GM12878 (cell line): ENCODE results near the gene USE1. TPM values are rescaled to one million over a fixed set of nuclear protein-coding genes. Genes with fewer than 3 reads are reported as not detected.

Experiments
- ATAC-seq: fragments of 200-7000 bp; cut with Tn5 transposase; 3 replicates; pipeline ENCODE4 v1.9.1; 2020; ENCODE audit warnings: mild to moderate bottlenecking, moderate library complexity
- BruUV-seq: library from RNA; stranded (reverse); fragments of 400-500 nt; replicated peaks from 2 replicates; lab custom pipeline; 2021; lab: Mats Ljungman, UMichigan
- CTCF ChIA-PET: fragments of 300-600 bp; sonication (Branson Sonifier 250); formaldehyde crosslinking; extraction: SDS; loops from one replicate; lab custom pipeline; 2021; ENCODE audit warnings: inconsistent platforms; lab: Yijun Ruan, JAX
- POLR2A ChIA-PET: fragments of 350-600 bp; formaldehyde crosslinking; extraction: SDS; loops from one replicate; lab custom pipeline; 2021; ENCODE audit warnings: inconsistent platforms; lab: Charles Lee
- RAD21 ChIA-PET: fragments of 300-600 bp; sonication (Branson Sonifier 250); formaldehyde crosslinking; loops from one replicate; lab custom pipeline; 2023; ENCODE audit warnings: antibody characterized with exemption; ENCODE audit not compliant: unreplicated experiment; lab: Charles Lee
- SMC1A ChIA-PET: fragments of 300-600 bp; sonication (Branson Sonifier 250); formaldehyde crosslinking; loops from one replicate; lab custom pipeline; 2023; ENCODE audit not compliant: unreplicated experiment, uncharacterized antibody; lab: Charles Lee
- DNase-seq: peaks from one replicate; pipeline ENCODE4 v3.0.0-alpha.2; 2011; ENCODE audit warnings: low read depth, low spot score
- FAIRE-seq: peaks from 3 replicates; lab custom pipeline; 2011; peaks lifted over from hg19 to GRCh38; lab: Jason Lieb, UNC
- H2AFZ ChIP-seq: 2 replicates; pipeline ENCODE4 v1.6.0; 2011; ENCODE audit warnings: low read depth, low read length, control low read depth; ENCODE audit not compliant: control insufficient read depth
- H3K27ac ChIP-seq: 2 replicates; pipeline ENCODE4 v1.5.1; 2011; ENCODE audit warnings: control low read depth; ENCODE audit not compliant: control insufficient read depth, insufficient read depth
- H3K27me3 ChIP-seq, 2 experiments: replicated peaks in 1 of 2; 2 replicates each; pipeline versions ENCODE4 v1.6.0 to v1.6.1; 2011; ENCODE audit warnings: low read length in 1 of 2; ENCODE audit not compliant: control insufficient read depth in 2 of 2, insufficient read depth in 2 of 2
- H3K36me3 ChIP-seq, 2 experiments: 2 replicates each; pipeline ENCODE4 v1.5.1; 2011; ENCODE audit warnings: low read length in 1 of 2; ENCODE audit not compliant: control insufficient read depth in 2 of 2, insufficient read depth in 2 of 2
- H3K4me1 ChIP-seq: 2 replicates; pipeline ENCODE4 v1.6.1; 2011; ENCODE audit warnings: mild to moderate bottlenecking, low read length, moderate library complexity, mixed read lengths; ENCODE audit not compliant: control insufficient read depth, insufficient read depth
- H3K4me2 ChIP-seq: 2 replicates; pipeline ENCODE4 v1.6.0; 2011; ENCODE audit warnings: control low read depth; ENCODE audit not compliant: control insufficient read depth, insufficient read depth
- H3K4me3 ChIP-seq: fragments of 200-600 bp; sonication (generic); 2 replicates; pipeline ENCODE4 v1.5.1; 2016
- H3K79me2 ChIP-seq: 2 replicates; pipeline ENCODE4 v1.6.0; 2011; ENCODE audit warnings: low read length; ENCODE audit not compliant: control insufficient read depth, insufficient read depth
- H3K9ac ChIP-seq: 2 replicates; pipeline ENCODE4 v1.8.0; 2011; ENCODE audit warnings: low read length, control low read depth, mixed read lengths; ENCODE audit not compliant: control insufficient read depth, insufficient read depth
- H3K9me3 ChIP-seq: replicated peaks from 3 replicates; pipeline ENCODE4 v1.5.1; 2011; ENCODE audit warnings: mild to moderate bottlenecking, low read length; ENCODE audit not compliant: control insufficient read depth, insufficient read depth
- H4K20me1 ChIP-seq: 2 replicates; pipeline ENCODE4 v1.6.0; 2011; ENCODE audit not compliant: control insufficient read depth, insufficient read depth
- CBX5 ChIP-seq: sonication (generic); IDR thresholded peaks from 2 replicates; pipeline ENCODE4 v1.6.1; 2016; ENCODE audit warnings: low read depth, moderate library complexity, mild to moderate bottlenecking, inconsistent platforms
- CEBPZ ChIP-seq: fragments of 150-350 bp; IDR thresholded peaks from 2 replicates; pipeline ENCODE4 v1.6.1; 2016; ENCODE audit warnings: low read depth, low read length
- ESRRA ChIP-seq: IDR thresholded peaks from 2 replicates; pipeline ENCODE4 v1.6.1; 2012; ENCODE audit warnings: mild to moderate bottlenecking, low read length, improper control_type of control experiment
- KDM1A ChIP-seq: fragments of 200-600 bp; sonication (generic); IDR thresholded peaks from 2 replicates; pipeline ENCODE4 v1.6.1; 2016; ENCODE audit warnings: borderline replicate concordance
- KLF5 ChIP-seq: fragments of 450-650 bp; IDR thresholded peaks from 2 replicates; pipeline ENCODE4 v1.6.1; 2014; ENCODE audit warnings: mild to moderate bottlenecking; ENCODE audit not compliant: partially characterized antibody
- MEF2B ChIP-seq: fragments of 450-650 bp; IDR thresholded peaks from 2 replicates; pipeline ENCODE4 v1.6.1; 2018; ENCODE audit warnings: mild to moderate bottlenecking, moderate library complexity; ENCODE audit not compliant: partially characterized antibody, poor library complexity, severe bottlenecking
- NR2C1 ChIP-seq: fragments of 450-650 bp; IDR thresholded peaks from 2 replicates; pipeline ENCODE4 v1.6.1; 2017; ENCODE audit warnings: antibody characterized with exemption, mild to moderate bottlenecking, moderate library complexity
- POLR2AphosphoS2 ChIP-seq: IDR thresholded peaks from 2 replicates; pipeline ENCODE4 v1.6.1; 2011; ENCODE audit warnings: low read depth, mild to moderate bottlenecking, low read length, improper control_type of control experiment, moderate library complexity
- POLR2AphosphoS5 ChIP-seq: IDR thresholded peaks from 2 replicates; pipeline ENCODE4 v1.6.1; 2011; ENCODE audit warnings: mild to moderate bottlenecking, low read length, inconsistent platforms
- RB1 ChIP-seq: fragments of 450-650 bp; formaldehyde crosslinking; IDR thresholded peaks from 2 replicates; pipeline ENCODE4 v1.6.1; 2017; ENCODE audit warnings: mild to moderate bottlenecking, borderline replicate concordance
- RBBP5 ChIP-seq: fragments of 200-600 bp; sonication (generic); conservative IDR thresholded peaks from 2 replicates; pipeline ENCODE4 v1.6.1; 2016
- WGBS: methylation state at CpG from one replicate; pipeline ENCODE4 v1.1.6; 2016; ENCODE audit warnings: low lambda C conversion rate; ENCODE audit not compliant: insufficient replicate concordance, insufficient coverage; ENCODE audit errors: missing lambda C conversion rate; 5-methylcytosine and 5-hydroxymethylcytosine counted together
- in situ Hi-C: fragments of 300-500 bp; cut with MboI; formaldehyde crosslinking; loops from 9 replicates; pipeline ENCODE4 v1.14.3; 2018; ENCODE audit warnings: mixed read lengths
- intact Hi-C: fragments of 100-400 bp; cut with micrococcal nuclease; formaldehyde crosslinking; loops from one replicate; pipeline ENCODE4 v1.14.2; 2022; ENCODE audit not compliant: unreplicated experiment
- polyA plus RNA-seq, 11 experiments: library from polyadenylated mRNA; depleted of rRNA in 4 of 11; unstranded in 6 of 11; stranded (reverse) in 5 of 11; fragments of >200 nt; fragmentation: Nextera tagmentation in 4 of 11; fragmentation: Illumina TruSeq in 1 of 11; extraction: Ambion mirVana in 4 of 11; extraction: Trizol in 1 of 11; gene quantifications; 1 replicate in 1 of 11; 2 replicates in 10 of 11; pipeline versions ENCODE4 v1.2.1 to v1.2.3, GENCODE V29; 2011 to 2016; ENCODE audit warnings: inconsistent platforms in 2 of 11, missing spikeins in 2 of 11, low read depth in 1 of 11
- total RNA-seq, 4 experiments: library from RNA; depleted of rRNA in 3 of 4; stranded (reverse); fragments of >200 nt in 3 of 4; fragmentation: Illumina TruSeq in 1 of 4; extraction: Trizol in 1 of 4; gene quantifications; 2 replicates each; pipeline versions ENCODE4 v1.2.1 to v1.2.3, GENCODE V29; 2013 to 2021
- TF ChIP-seq, protein P1 (sequence below): fragments of 450-650 bp; formaldehyde crosslinking; IDR thresholded peaks from 2 replicates; pipeline ENCODE4 v1.4.0; 2022; ENCODE audit warnings: mild to moderate bottlenecking, moderate library complexity
- TF ChIP-seq, protein P2 (sequence below): fragments of 450-650 bp; formaldehyde crosslinking; IDR thresholded peaks from 2 replicates; pipeline ENCODE4 v1.5.0; 2022; ENCODE audit warnings: mild to moderate bottlenecking, missing genetic modification characterization

Gene USE1
- total and polyA plus RNA-seq, 10 of the 15 experiments (the other 5 are each of a cell fraction or from before 2014, with no cell fraction given), result 9.7 to 24.0 (median 16.1) TPM

GRCh38 chr19:17243211-17243829, 28.2 kb downstream of the USE1 start:
- H3K4me1 ChIP-seq, result peaks cover 14% of the 10 kb centered on the region
- ChIA-PET RAD21 (interaction anchor here (0.8 to 1.4 kb wide), 4 partner anchors 17 to 170 kb away, joined by 3 to 5 read pairs (median 4); partner anchors contain the start of gene OCEL1), POLR2A (interaction anchor here (0.6 to 1.3 kb wide), 5 partner anchors 9 to 28 kb away, joined by 3 to 4 read pairs (median 3); partner anchors contain the start of genes BABAM1 and USE1), SMC1A (interaction anchor here (0.9 to 2.0 kb wide), 4 partner anchors 9 to 162 kb away, joined by 3 to 6 read pairs (median 4); partner anchors contain the start of gene USE1), CTCF (interaction anchor here (0.7 to 2.9 kb wide), 8 partner anchors 8 to 176 kb away, joined by 3 to 16 read pairs (median 4); partner anchors contain the start of gene BABAM1)
- in situ Hi-C loops, result no loop called here
- TSS peak; percentile 54 for BruUV-seq
- intact Hi-C loops, result no loop called here
- no peak overlapping the region for H2AFZ ChIP-seq
- no peak for FAIRE-seq
- H3K27ac ChIP-seq, result no peak overlapping the region
- H3K4me3 ChIP-seq, result peak overlapping the region; percentile 70; the same call in 1 of the 2 replicates
- no peak for DNase-seq
- no peak overlapping the region; the same call in 1 of the 2 replicates for H3K4me2 ChIP-seq
- peaks cover 7% of the 10 kb centered on the region for H3K79me2 ChIP-seq
- H3K36me3 ChIP-seq, result peaks cover 0 to 2% of the 10 kb centered on the region in 2 experiments; a peak in 1 of 4 replicates
- H3K27me3 ChIP-seq, result no peaks in the 10 kb centered on the region
- no peaks in the 10 kb centered on the region for H3K9me3 ChIP-seq
- H4K20me1 ChIP-seq, result no peaks in the 10 kb centered on the region
- H3K9ac ChIP-seq, result no peak overlapping the region
- ATAC-seq, result no peak
- WGBS, result 66% methylated on average over 7 of the region's 8 CpGs
- TF ChIP-seq NR2C1 (no peak), CEBPZ (no peak), KDM1A (no peak), ESRRA (no peak), RB1 (no peak), RBBP5 (no peak), KLF5 (no peak), POLR2AphosphoS5 (no peak), CBX5 (no peak), MEF2B (no peak), POLR2AphosphoS2 (no peak)
- TF ChIP-seq, protein P1, sequence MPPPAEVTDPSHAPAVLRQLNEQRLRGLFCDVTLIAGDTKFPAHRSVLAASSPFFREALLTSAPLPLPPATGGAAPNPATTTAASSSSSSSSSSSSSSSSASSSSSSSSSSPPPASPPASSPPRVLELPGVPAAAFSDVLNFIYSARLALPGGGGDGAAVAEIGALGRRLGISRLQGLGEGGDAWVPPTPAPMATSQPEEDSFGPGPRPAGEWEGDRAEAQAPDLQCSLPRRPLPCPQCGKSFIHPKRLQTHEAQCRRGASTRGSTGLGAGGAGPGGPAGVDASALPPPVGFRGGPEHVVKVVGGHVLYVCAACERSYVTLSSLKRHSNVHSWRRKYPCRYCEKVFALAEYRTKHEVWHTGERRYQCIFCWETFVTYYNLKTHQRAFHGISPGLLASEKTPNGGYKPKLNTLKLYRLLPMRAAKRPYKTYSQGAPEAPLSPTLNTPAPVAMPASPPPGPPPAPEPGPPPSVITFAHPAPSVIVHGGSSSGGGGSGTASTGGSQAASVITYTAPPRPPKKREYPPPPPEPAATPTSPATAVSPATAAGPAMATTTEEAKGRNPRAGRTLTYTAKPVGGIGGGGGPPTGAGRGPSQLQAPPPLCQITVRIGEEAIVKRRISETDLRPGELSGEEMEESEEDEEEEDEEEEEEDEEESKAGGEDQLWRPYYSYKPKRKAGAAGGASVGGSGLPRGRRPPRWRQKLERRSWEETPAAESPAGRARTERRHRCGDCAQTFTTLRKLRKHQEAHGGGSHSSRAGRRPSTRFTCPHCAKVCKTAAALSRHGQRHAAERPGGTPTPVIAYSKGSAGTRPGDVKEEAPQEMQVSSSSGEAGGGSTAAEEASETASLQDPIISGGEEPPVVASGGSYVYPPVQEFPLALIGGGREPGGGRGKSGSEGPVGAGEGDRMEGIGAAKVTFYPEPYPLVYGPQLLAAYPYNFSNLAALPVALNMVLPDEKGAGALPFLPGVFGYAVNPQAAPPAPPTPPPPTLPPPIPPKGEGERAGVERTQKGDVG (CRISPR knock-in tag), result no peak
- TF ChIP-seq, protein P2, sequence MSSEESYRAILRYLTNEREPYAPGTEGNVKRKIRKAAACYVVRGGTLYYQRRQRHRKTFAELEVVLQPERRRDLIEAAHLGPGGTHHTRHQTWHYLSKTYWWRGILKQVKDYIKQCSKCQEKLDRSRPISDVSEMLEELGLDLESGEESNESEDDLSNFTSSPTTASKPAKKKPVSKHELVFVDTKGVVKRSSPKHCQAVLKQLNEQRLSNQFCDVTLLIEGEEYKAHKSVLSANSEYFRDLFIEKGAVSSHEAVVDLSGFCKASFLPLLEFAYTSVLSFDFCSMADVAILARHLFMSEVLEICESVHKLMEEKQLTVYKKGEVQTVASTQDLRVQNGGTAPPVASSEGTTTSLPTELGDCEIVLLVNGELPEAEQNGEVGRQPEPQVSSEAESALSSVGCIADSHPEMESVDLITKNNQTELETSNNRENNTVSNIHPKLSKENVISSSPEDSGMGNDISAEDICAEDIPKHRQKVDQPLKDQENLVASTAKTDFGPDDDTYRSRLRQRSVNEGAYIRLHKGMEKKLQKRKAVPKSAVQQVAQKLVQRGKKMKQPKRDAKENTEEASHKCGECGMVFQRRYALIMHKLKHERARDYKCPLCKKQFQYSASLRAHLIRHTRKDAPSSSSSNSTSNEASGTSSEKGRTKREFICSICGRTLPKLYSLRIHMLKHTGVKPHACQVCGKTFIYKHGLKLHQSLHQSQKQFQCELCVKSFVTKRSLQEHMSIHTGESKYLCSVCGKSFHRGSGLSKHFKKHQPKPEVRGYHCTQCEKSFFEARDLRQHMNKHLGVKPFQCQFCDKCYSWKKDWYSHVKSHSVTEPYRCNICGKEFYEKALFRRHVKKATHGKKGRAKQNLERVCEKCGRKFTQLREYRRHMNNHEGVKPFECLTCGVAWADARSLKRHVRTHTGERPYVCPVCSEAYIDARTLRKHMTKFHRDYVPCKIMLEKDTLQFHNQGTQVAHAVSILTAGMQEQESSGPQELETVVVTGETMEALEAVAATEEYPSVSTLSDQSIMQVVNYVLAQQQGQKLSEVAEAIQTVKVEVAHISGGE (CRISPR knock-in tag), result no peak
